HG03045 (cell line): Measurements from ENCODE around the gene PPP2R3A.

Experiments
- ATAC-seq: cut with Tn5 transposase; IDR thresholded peaks from one replicate; pipeline ENCODE4 v1.9.1; 2021; ENCODE audit warnings: mild to moderate bottlenecking, moderate library complexity; ENCODE audit not compliant: unreplicated experiment

The PPP2R3A gene

GRCh38 chr3:135966962-135967274 lies 1.4 kb downstream of the PPP2R3A start:
- no peak for ATAC-seq

GRCh38 chr3:135967867-135968266 lies 2.3 kb downstream of the PPP2R3A start:
- ATAC-seq: no peak

DNA sequence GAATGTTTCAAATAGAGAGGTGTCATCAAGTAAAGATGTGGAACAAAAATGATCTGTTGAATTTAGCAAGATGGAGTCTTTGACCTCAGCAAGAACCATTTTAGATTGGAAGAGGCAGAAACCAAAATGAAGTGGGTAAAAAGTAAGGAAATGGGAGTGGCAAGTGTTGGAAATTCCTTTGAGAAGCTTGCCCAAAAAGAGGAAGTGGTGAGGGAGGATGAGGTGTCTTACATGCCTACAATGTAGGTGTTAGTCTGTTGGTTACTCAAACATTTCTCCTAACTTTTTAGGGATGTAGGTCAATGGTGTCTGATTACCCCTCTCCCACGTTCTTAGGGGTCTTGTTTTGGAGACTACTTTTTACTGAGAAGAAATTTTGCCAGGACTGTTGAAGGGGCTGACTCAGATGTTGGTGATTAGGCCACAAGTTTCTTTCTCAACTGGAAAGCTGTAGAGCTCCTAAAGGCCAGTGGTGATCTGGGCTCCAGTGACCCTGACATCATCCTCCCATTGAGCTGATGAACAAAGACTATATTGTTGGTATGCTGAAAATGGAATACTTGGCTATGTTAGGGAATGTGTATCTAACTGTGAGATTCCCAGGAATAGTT lies 5.1 kb downstream of the PPP2R3A start:
- ATAC-seq: no peak

DNA sequence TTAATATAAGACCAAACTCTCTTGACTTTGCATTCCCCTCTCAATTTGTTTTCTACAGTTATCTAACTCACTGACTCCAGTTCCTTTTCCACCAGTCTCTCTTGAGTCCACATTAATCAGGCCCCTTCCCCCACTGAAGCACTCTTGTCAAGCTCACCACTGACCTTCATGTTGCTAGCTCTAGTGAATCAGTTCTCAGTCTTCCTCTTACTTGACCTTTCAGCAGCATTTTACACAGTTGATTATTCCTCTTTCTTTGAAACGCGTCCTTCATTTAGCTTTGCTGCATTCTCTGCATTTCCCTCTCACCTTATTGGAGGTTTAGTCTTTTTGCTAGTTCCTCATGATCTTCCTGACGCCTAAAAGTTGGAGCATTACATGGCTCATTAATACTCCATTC lies 8.3 kb downstream of the PPP2R3A start:
- no peak for ATAC-seq

GRCh38 chr3:135975053-135975452 lies 9.5 kb downstream of the PPP2R3A start:
- no peak for ATAC-seq

DNA sequence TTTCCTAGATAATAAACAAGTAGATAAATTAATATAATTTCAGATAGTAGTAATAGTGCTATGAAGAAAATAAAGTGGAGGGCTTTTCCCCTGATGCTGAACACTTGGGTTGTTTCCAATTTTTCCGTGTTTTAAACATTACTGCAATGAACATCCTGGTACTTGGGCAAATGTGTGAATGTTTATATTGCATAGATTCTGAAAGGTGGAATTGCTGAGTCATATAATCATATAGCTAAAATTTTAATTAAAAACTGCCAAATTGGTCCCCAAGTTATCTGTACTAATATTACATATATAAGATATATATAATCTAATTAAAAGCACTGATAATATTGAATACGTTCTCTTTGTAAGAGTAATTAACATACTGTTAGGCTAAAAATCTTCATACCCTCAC lies 10.0 kb downstream of the PPP2R3A start:
- no peak for ATAC-seq

GRCh38 chr3:135980343-135980742 lies 14.8 kb downstream of the PPP2R3A start:
- no peak for ATAC-seq

DNA sequence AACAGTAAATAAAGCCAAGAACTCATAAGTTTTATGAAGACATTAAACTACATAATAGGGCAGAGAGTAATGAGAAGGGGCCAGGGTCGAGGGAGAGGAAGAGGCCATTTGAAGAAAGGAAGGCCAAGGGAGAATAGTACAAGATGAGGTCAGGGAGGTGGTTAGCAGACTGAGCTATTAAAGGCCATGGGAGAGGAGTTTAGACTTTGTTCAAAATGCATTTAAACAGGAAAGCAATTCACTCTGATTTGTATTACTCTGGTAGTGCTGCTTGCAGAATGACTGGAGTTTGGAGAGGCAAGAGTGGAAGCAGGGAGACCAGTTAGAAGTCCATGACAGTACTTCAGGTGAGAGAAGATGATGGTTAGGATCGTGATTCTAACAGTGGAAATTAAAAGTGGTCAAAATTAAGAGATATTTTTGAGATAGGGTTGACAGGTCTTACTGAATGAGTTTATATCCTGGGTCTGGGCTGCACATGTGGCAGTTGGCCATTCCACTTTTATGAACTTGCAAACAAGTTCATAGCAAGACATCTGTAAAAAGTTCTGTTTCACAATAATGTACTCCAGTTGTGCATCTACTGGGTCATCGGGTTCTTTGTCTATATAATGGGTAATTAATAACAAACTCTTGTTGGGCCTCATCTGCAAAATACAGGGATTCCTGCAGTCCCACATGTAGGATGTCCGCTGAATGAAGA lies 16.3 kb downstream of the PPP2R3A start:
- no peak for ATAC-seq

DNA sequence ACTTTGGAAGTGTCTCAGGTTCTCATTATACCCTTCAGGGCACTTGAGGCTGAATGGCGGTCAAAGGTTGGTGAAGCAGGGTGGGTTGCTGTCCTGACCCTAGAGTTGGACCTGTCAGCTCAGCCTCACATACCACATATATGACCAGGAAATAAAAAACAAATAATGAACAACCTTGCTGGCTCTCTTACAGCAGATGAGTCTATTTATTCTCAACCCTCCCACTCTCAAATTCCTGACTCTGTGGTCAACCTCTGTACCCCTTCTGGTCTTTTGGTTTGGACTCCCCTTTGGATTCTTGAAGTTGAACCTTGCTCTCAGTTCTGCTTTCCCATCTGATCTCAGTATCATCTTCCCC lies 16.9 kb downstream of the PPP2R3A start:
- no peak for ATAC-seq

DNA sequence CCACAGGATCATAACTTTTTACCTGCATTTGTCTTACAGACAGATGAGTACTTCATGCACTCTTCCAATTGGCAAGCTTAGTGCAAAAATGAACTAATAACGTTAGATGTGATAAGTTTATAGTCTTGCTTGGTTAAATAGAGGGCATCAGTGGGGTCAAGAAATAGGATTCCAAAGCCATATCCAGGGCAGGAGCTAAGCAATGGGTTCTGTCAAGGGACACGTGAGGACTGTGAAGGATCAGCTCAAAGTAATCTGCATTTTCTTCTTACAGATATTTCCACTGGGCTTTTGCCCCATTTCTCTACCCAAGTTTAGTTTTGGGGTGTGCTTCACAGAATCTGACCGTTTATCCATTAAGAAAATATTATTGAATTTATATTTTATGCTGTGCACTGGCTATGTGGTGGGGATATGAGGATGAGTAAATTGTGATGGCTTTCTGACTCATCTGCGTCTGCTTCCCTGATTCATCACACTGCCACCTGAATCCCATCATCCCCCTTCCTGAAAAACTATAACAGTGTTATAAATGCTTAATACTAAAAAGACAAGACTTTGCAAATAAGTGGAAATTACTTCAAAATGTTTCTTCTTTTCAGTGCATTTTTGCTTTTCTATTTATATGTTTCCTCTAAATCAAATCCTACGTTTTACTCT lies 17.5 kb downstream of the PPP2R3A start:
- no peak for ATAC-seq

- ATAC-seq: no peak
These were observed 22.1 kb downstream of the PPP2R3A start for GRCh38 chr3:135987661-135988060.

- no peak for ATAC-seq
These were observed 23.7 kb downstream of the PPP2R3A start for GRCh38 chr3:135989242-135989641.

DNA sequence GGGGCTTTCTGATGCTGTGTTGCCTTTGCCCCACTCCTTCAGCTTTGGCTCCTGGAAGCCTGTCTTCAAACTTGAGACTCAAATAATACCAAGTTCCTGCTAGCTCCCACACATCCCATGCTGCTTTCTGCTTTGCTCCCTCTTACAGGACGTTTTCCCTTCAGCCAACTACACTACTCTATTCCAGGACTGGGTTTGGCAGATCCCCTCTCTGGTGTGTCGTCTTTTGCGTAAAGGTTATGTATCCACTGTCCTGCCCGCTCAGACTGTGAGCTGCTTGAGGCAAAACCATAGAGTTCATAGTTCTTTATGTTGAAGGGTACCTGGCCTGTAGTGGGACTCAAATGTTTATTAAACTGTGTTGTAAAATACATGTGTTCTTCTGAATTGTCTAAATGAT lies 25.4 kb downstream of the PPP2R3A start:
- ATAC-seq: no peak

DNA sequence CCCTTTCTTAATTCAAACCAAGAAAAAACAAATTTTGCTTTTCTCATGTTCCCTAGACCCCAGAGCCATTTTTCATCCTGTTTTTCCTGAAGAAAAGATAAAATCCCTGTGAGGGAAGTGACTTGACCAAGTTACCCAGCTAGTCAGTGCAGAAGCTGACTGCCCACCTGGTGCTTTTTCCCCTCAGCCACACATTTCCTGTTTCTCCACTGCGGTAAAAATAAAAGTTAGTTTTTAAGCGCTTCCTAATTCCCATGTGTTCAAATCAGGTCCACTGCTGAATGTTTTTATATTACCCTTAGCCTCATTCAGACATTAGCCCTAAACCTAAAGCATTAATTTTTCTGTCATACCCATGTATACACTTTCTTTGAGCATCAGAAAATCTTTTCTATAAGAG lies 26.1 kb downstream of the PPP2R3A start:
- no peak for ATAC-seq

- no peak for ATAC-seq
These were observed 26.5 kb downstream of the PPP2R3A start for GRCh38 chr3:135992072-135992471.

- ATAC-seq: no peak
These were observed 29.3 kb downstream of the PPP2R3A start for GRCh38 chr3:135994708-135995337.

DNA sequence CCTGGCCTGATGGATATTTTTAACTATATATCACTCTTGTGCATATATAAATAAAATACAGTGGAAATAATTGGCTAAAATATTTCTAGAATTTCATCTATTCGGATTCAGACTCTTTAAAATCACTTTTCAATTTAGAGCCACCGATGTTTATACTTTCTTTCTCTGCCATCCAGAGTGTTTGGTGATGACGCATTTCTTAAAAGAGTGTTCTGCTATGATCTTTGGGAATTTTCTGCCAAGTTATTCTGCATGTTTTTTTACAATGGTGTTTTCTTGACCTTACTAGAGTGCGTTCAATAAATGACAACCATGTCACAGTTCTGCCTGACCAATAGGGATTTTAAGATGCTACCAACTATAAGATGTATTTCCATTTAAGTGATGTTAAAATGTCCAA lies 30.2 kb downstream of the PPP2R3A start:
- no peak for ATAC-seq

DNA sequence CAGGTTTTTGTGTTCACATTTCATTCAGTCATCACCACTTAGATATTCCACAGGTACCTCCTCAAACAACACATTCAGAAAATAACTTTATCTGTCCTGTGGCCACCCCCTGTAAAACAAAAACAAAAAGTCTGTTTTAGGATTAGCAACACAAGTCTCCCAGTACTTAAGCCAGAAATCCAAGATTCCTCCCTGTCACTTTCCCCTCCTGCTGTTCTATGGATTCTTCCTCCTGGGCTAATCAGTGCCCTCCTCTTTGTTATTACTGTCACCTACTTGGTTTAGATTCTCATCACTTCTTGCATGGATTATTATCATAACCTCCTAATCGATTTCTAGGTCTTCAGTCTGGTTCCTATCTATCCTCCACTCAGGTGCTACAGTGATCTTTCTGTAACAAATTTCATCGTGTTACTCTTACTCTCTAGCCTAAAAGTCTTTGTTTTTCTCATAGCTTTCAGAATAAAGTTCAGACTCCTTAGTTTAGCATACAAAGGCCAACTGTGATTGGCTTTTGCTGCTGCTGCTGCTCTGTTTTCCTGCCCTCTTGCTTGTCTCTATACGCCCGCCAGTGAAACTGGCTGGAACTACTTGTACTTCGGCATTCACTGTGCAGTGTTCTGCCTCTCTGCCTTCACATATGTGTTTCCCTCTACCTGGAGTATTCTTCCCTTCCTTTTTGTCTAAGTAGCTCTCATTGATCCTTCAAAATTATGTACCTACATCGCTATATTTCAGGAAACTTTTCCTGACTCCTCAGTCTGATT lies 32.2 kb downstream of the PPP2R3A start:
- no peak for ATAC-seq

- no peak for ATAC-seq
These were observed 42.7 kb downstream of the PPP2R3A start for GRCh38 chr3:136008221-136008620.

GRCh38 chr3:136008732-136009470 lies 43.4 kb downstream of the PPP2R3A start:
- ATAC-seq: no peak

GRCh38 chr3:136018876-136019275 lies 53.3 kb downstream of the PPP2R3A start:
- ATAC-seq: no peak
